ENCODE data around the gene CCDC78.
A peak's percentile ranks its signal among the peaks of the same experiment; 100 is the strongest.

CCDC78 gene

DNA sequence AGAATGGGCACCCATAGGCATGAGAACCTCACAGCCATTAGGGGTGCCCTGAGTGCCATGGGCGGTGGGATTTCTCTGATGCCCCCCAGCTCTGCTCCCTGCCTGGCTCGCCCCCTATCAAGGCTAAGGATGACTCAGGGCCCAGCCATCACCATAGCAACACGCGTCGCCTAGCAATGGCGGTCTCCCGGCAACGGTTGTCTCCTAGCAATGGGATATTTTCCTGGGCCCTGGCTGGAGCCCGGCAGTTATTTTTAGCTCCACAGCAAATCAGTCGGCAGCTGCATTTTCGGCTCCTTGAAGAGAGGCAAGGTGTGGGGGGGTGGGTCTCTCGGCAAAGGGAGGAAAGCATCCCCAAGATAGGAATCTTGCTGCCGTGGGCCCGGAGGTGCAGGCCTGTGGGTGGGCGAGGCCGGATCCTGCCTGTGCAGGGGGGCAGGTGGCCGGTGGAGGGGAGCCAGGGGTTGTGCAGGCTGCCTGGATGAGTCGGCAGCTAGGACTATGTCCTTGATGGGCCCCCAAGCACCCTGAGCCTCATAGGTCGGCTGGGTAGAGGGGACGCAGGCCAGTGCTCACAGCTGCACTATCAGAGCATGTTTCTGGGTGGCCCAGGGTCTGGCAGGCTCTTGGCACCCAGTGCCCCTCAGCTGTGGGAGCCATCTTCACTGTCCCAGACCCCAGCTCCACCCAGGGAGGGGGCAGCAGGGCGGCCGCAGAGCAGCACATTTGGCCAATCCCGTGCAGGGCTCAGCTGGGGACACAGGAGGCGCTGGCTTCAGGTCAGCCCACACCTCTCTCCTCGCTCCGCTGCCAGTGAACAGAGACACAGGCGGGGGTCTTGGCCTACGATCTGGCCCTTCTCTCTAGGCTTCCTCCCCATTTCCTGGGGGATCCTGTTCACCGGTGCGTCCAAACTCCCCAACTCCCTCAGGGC lies 16.4 kb downstream of the CCDC78 start:
- DNase-seq, result peak; percentile 81

DNA sequence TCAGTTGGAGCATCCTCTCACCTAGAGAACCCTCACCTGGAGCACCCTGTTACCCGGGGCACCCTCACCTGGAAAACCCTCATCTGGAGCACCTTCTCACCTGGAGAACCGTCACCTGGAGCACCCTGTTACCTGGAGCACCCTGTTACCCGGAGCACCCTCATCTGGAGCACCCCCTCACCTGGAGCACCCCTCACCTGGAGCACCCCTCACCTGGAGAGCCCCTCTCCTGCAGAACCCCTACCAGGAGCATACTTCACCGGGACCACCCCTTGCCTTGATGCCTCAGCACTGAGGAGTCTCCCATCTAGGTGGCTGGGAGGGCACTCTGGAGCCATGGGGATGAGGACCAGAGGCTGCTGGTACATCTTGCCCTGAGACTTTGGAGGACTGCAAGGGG lies 17.3 kb downstream of the CCDC78 start:
- DNase-seq, result no peak

DNA sequence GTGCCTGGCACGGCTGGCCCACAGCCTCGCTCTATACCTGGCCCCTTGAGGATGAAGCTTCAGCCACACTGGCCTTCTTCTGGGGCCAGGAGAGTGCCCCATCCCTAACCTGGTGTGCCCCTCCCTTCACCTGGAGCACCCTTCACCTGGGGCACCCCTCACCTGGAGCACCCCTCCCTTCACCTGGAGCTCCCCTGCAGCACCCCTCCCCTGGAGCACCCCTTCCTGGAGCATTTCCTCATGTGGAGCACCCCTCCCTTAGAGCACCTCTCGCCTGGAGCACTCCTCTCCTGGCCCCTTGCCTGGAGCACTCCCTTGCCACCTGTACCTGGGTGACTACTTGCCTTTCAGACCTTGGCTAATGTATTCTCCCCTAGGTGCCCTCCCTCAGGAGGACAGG lies 18.2 kb downstream of the CCDC78 start:
- DNase-seq, result no peak

DNA sequence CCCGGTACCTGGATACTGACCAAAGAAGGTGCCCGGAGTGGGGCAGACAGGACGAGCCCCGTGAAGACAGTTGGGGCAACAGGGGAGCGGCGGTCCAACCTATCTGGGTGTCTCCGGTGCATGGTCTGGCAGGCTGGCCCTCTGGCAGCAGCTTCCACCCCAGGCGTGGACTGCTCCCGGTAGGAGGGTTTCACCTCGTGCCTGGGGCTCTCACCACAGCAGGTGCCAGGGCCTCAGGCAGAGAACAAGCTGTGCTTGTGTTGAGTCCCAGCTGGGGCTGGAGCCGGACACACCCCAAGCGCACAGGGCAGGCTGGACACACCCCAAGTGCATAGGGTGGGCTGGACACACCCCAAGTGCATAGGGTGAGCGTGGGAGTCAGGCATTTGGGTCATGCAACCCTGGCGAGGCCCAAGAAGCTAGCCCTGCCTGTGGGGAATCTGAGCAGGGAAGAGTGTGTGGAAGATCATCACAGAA lies 19.1 kb downstream of the CCDC78 start:
- DNase-seq, result no peak

DNA sequence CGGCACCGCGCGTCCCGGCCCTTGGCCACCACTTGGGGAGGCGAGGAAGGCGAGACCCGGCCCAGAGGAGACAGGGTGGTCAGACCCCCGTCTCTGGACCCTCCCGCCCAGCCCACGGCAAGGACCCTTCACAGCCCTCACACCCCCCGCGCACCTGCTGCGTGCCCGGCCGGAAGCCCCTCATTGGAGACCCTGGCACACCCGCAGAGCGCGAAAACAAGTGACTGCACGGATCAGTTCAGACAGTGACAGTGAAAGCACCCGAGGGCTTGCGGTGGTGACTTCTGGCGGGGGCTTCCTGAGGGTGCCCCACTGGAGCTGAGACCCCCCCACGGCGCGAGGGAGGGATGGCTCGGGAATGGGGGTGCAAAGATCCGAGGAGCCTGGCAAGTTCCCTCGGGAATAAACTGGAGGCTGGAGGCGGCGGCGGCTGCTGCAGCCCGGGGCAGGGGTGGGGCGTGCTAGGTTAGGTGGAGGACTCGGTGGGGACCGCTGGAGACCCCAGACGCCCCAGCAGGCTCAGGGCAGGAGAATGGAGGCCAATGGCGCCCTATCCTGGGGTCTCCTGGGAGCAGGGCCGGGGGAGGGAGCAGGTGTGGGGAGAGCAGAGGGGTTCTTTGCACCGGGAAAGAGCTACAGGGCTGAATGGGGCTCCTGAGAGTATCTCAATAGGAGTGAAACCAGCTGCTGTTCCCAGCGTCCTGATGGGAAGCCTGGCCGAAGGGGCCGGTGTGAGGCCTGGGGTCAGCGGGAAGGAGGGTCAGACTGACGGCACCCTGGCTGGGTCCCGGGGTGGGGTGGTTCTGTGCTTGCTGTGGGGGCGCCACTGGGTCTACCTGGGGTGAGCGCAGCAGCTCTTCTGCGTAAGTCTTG lies 19.8 kb downstream of the CCDC78 start:
- no peak for DNase-seq

DNA sequence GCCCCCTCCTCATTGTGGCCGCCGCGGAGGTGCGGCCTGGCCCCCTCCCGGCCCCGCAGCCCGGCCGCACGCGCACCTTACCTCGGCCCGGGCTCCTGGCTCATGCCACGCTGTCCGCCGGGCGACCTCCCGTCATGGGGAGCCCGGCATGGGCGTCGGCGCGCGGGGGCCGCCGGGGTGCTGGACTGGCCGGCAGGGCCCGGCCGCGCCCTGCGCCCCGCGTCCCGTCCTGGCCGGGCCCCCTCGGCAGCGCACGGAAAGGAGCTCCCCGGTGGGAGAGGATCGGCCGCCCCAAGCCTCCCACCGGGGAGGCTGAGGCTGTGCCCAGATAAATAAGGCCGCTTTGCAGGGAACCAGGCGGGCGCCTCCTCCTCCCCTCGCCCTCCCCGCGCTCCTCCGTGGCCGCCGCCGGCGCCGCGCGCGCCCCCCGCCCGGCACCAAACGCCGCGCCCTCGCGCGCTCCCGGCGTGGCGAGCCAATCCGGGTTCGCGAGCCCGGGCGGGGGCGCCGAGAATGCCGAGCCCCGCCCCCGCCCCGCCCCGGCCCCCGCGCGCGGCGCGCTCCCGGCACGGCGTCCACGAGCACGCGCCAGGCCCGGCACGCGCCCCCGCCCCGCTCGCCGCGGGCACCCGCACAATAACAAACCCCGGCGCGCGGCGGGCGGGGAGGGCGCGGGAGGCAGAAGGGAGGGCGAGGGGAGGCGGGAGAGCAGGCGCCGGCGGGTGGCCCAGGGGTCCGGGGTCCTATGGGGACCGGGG lies 20.6 kb downstream of the CCDC78 start, which contains the start of gene FBXL16:
Gene FBXL16, minus strand, starts transcription at position 371 of the 758 bp plus-strand sequence. CDS start 8,396 bp downstream, outside the sequence.
- no peak for DNase-seq

- DNase-seq, result no peak
These were observed 21.5 kb downstream of the CCDC78 start for GRCh38 chr16:704552-705380.

DNA sequence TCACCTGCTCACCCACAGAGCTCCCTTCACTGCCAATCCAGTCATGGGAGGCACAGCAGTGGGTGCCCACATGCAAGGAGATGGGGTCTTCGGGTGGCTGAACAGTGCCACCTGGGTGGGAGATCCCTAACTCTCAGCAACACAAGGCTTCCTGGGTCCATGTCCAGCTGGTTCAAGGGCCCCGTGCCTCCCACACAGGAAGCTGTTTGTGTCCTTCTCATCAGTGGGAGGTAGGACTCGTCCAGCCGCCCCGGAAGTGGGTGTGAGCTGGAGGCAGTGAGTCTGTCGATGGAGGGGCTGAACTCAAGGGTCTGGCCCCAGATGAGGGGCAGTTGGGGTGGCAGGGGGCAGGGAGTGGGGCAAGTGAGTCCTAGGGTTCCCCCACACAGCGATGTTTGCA lies 22.2 kb downstream of the CCDC78 start:
- DNase-seq, result no peak

DNA sequence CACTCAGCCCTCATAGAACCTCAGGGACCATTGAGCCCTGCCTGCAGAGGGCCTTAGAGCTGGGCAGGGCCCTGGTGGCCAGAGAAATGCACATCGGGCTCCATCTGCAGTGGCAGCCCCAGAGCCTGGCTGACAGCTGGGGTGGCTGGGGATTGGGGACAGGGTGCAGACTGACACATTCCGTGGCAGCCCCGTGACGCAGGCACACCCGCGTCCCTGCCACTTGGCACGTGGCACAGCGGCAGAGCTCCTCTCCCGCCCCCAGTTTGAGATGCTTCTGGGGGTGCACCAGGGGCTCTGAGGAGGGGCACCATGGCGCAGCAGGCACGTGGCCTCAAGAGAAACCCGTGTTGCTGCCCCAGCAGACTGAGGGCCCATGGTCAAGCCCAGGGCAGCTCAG lies 22.8 kb downstream of the CCDC78 start:
- no peak for DNase-seq

DNA sequence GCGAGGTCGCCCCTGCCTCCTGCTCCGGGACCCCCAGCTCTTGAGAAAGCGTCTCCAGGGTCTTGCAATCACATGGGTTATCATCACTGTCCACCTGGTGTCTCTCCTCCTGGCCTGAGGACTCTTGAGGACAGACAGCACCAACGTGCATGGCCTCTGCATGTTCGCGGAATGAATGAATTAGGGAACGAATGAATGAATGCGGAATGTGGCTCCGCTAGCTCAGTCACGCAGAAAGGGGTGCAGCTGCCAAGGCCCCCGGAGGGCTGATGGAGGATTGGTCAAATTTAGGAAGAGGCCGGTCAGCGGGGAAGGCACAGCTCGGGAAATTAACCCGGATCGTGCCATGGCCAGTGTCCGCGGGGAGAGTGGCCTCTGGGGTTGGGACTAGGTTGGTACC lies 23.9 kb downstream of the CCDC78 start:
- no peak for DNase-seq

- DNase-seq, result peak; percentile 26
These were observed 25.3 kb downstream of the CCDC78 start for GRCh38 chr16:700684-701584.

GRCh38 chr16:698911-699671 lies 27.2 kb downstream of the CCDC78 start:
- no peak for DNase-seq

GRCh38 chr16:695355-696089 lies 30.7 kb downstream of the CCDC78 start:
- DNase-seq, result no peak

DNA sequence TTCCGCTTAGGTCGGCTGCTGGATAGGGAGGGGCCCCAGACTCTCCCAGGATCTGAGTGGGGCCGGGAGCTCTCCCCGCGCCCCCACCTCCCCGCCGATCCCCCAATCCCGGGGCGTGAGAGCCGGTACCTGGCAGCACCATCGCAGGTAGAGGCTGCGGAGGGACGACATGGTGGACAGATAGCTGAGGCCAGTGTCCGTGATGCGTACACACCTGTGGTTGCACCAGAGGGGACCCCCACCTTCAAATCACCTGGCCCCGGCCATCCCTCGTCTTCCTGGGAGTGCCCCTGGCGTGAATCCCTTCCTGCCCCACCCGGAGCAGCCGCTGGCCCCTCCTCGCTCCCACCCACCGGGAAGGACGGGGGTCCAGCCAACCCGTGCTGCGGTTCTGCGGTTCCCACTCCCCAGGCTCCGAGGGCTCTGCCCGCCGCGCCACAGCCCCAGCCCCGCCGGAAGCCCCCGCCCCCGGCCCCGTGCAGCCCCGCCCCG lies 31.3 kb downstream of the CCDC78 start:
- DNase-seq, result no peak

GRCh38 chr16:694187-694862 lies 31.9 kb downstream of the CCDC78 start:
- no peak for DNase-seq

GRCh38 chr16:693766-694165 lies 32.5 kb downstream of the CCDC78 start:
- no peak for DNase-seq

GRCh38 chr16:693364-693763 lies 32.9 kb downstream of the CCDC78 start:
- DNase-seq, result no peak

- DNase-seq, result no peak
These were observed 33.7 kb downstream of the CCDC78 start for GRCh38 chr16:692356-693108.

Data from T1000 (cell line).